K562 (cell line): ENCODE measurements around the gene CRYAB. TPM values are rescaled to one million over a fixed set of nuclear protein-coding genes. Genes with fewer than 3 reads are reported as not detected.

Experiments
- ARNT ChIP-seq, 2 experiments: fragments of 450-650 bp; IDR thresholded peaks; 2 replicates each; pipeline ENCODE4 v1.6.1; 2016; ENCODE audit warnings: mild to moderate bottlenecking in 1 of 2
- CAMTA2 ChIP-seq: fragments of 250-450 bp; sonication (Bioruptor Pico); conservative IDR thresholded peaks from 2 replicates; pipeline ENCODE4 v1.5.1; 2022
- CBFA2T2 ChIP-seq: fragments of 450-650 bp; conservative IDR thresholded peaks from 2 replicates; pipeline ENCODE4 v1.6.1; 2017; ENCODE audit warnings: mild to moderate bottlenecking
- CHD2 ChIP-seq: IDR thresholded peaks from 2 replicates; pipeline ENCODE4 v1.6.1; 2011; ENCODE audit warnings: low read depth, low read length
- ETV6 ChIP-seq, 3 experiments: fragments of 150-350 bp in 1 of 3; sonication (generic) in 1 of 3; formaldehyde crosslinking in 1 of 3; IDR thresholded peaks; 2 replicates each; pipeline versions ENCODE4 v1.6.1 to v1.8.0; 2014 to 2022; ENCODE audit warnings: borderline replicate concordance in 2 of 3, low read depth in 2 of 3, antibody characterized with exemption in 1 of 3, low read length in 1 of 3, mild to moderate bottlenecking in 1 of 3, missing genetic modification reagents in 1 of 3
- FOSL1 ChIP-seq: fragments of 200-800 bp; sonication (Bioruptor generic); conservative IDR thresholded peaks from 2 replicates; pipeline ENCODE4 v1.6.1; 2016; ENCODE audit warnings: missing genetic modification characterization, missing compliant biosample characterization
- HEY1 ChIP-seq: fragments of 250-450 bp; sonication (Bioruptor Pico); IDR thresholded peaks from 2 replicates; pipeline ENCODE4 v1.5.0; 2020; ENCODE audit warnings: mild to moderate bottlenecking, moderate library complexity, borderline replicate concordance
- STAT5B ChIP-seq: fragments of 250-450 bp; sonication (Bioruptor Pico); IDR thresholded peaks from 2 replicates; pipeline ENCODE4 v1.8.0; 2021; ENCODE audit warnings: mild to moderate bottlenecking, inconsistent platforms
- TARDBP ChIP-seq: fragments of 450-650 bp; IDR thresholded peaks from 2 replicates; pipeline ENCODE4 v1.6.1; 2016
- TBP ChIP-seq: optimal IDR thresholded peaks from 2 replicates; pipeline ENCODE3; 2011; ENCODE audit warnings: low read depth, low read length, improper control_type of control experiment
- TCF3 ChIP-seq: sonication (generic); formaldehyde crosslinking; IDR thresholded peaks from 2 replicates; pipeline ENCODE4 v1.4.0; 2020; ENCODE audit warnings: mild to moderate bottlenecking, missing genetic modification reagents
- TCF7 ChIP-seq: sonication (generic); IDR thresholded peaks from 2 replicates; pipeline ENCODE4 v1.6.1; 2016; ENCODE audit warnings: antibody characterized with exemption, borderline replicate concordance
- XRCC5 ChIP-seq: fragments of 200-400 bp; formaldehyde crosslinking; IDR thresholded peaks from 2 replicates; pipeline ENCODE4 v1.6.1; 2017; ENCODE audit warnings: low read depth, mild to moderate bottlenecking, low read length
- ZC3H8 ChIP-seq: fragments of 450-650 bp; IDR thresholded peaks from 2 replicates; pipeline ENCODE4 v1.6.1; 2017
- ZNF24 ChIP-seq: fragments of 450-650 bp; IDR thresholded peaks from 2 replicates; pipeline ENCODE4 v1.6.1; 2016
- ZNF311 ChIP-seq: fragments of 250-450 bp; sonication (Bioruptor Pico); IDR thresholded peaks from 2 replicates; pipeline ENCODE4 v1.4.0; 2020; ENCODE audit warnings: mild to moderate bottlenecking, moderate library complexity
- ZNF384 ChIP-seq: IDR thresholded peaks from 2 replicates; pipeline ENCODE4 v1.6.1; 2012; ENCODE audit warnings: low read depth, low read length, improper control_type of control experiment
- ZNF444 ChIP-seq: fragments of 250-450 bp; sonication (Bioruptor Pico); IDR thresholded peaks from 2 replicates; pipeline ENCODE4 v1.4.0; 2020; ENCODE audit warnings: mild to moderate bottlenecking, moderate library complexity
- ZNF507 ChIP-seq: conservative IDR thresholded peaks from 2 replicates; pipeline ENCODE4 v1.6.1; 2017; ENCODE audit warnings: missing genetic modification characterization, missing compliant biosample characterization
- polyA plus RNA-seq, 8 experiments: library from polyadenylated mRNA; depleted of rRNA in 4 of 8; stranded (reverse) in 5 of 8; unstranded in 3 of 8; fragments of >200 nt; fragmentation: Nextera tagmentation in 2 of 8; fragmentation: Illumina TruSeq in 1 of 8; extraction: Ambion mirVana in 2 of 8; extraction: Trizol in 1 of 8; gene quantifications; 2 replicates each; pipeline versions ENCODE4 v1.2.1 to v1.2.3, GENCODE V29; 2011 to 2014; ENCODE audit warnings: inconsistent platforms in 1 of 8, missing spikeins in 1 of 8
- total RNA-seq, 7 experiments: library from RNA; depleted of rRNA in 6 of 7; stranded (reverse); fragments of >200 nt in 6 of 7; fragmentation: Illumina TruSeq in 2 of 7; extraction: Trizol in 2 of 7; gene quantifications; 2 replicates each; pipeline versions ENCODE4 v1.2.1 to v1.2.3, GENCODE V29; 2011 to 2021; ENCODE audit warnings: low replicate concordance in 1 of 7
- TF ChIP-seq, protein P1 (sequence below), 2 experiments: IDR thresholded peaks in 1 of 2; conservative IDR thresholded peaks in 1 of 2; 2 replicates each; pipeline ENCODE4 v1.6.1; 2016; ENCODE audit warnings: low read depth in 2 of 2, mild to moderate bottlenecking in 1 of 2, missing compliant biosample characterization in 1 of 2, missing genetic modification characterization in 1 of 2, moderate library complexity in 1 of 2
- TF ChIP-seq, protein P2 (sequence below): sonication (generic); formaldehyde crosslinking; IDR thresholded peaks from 2 replicates; pipeline ENCODE4 v1.8.0; 2022; ENCODE audit warnings: mild to moderate bottlenecking, low read depth, missing genetic modification reagents
- TF ChIP-seq, protein P3 (sequence below), 2 experiments: fragments of 450-650 bp in 1 of 2; sonication (generic) in 1 of 2; formaldehyde crosslinking; conservative IDR thresholded peaks; 2 replicates each; pipeline versions ENCODE4 v1.4.0 to v1.8.1; 2020 to 2022; ENCODE audit warnings: mild to moderate bottlenecking in 1 of 2, missing genetic modification reagents in 1 of 2

The CRYAB gene
- total and polyA plus RNA-seq, 9 of the 15 experiments (the other 6 are each of a cell fraction or from before 2014, with no cell fraction given): 0.83 to 7.5 (median 3.6) TPM

- TF ChIP-seq, protein P1, sequence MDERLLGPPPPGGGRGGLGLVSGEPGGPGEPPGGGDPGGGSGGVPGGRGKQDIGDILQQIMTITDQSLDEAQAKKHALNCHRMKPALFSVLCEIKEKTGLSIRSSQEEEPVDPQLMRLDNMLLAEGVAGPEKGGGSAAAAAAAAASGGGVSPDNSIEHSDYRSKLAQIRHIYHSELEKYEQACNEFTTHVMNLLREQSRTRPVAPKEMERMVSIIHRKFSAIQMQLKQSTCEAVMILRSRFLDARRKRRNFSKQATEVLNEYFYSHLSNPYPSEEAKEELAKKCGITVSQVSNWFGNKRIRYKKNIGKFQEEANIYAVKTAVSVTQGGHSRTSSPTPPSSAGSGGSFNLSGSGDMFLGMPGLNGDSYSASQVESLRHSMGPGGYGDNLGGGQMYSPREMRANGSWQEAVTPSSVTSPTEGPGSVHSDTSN (CRISPR knock-in tag; IDR thresholded peaks at IDR 0.05; ENCODE audit: low read depth): no peak
- TF ChIP-seq, protein P1 (tag; conservative IDR thresholded peaks at IDR 0.05; ENCODE audit: low read depth): no peak
- no peak for TF ChIP-seq ZNF311
- no peak for TF ChIP-seq ZNF24
- TF ChIP-seq TBP: peak; percentile 79
- TF ChIP-seq FOSL1 (tag): peak; percentile 81
- TF ChIP-seq, protein P2, sequence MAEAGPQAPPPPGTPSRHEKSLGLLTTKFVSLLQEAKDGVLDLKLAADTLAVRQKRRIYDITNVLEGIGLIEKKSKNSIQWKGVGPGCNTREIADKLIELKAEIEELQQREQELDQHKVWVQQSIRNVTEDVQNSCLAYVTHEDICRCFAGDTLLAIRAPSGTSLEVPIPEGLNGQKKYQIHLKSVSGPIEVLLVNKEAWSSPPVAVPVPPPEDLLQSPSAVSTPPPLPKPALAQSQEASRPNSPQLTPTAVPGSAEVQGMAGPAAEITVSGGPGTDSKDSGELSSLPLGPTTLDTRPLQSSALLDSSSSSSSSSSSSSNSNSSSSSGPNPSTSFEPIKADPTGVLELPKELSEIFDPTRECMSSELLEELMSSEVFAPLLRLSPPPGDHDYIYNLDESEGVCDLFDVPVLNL (CRISPR knock-in tag): no peak
- TF ChIP-seq HEY1 (CRISPR knock-in tag): no peak
- no peak for TF ChIP-seq ZNF507 (tag)
- TF ChIP-seq ZNF384: peak; percentile 44
- TF ChIP-seq TCF3: peak; percentile 43; the same call in 1 of the 2 replicates
- no peak for TF ChIP-seq STAT5B (CRISPR knock-in tag)
- no peak for TF ChIP-seq ZC3H8
- TF ChIP-seq, protein P3, sequence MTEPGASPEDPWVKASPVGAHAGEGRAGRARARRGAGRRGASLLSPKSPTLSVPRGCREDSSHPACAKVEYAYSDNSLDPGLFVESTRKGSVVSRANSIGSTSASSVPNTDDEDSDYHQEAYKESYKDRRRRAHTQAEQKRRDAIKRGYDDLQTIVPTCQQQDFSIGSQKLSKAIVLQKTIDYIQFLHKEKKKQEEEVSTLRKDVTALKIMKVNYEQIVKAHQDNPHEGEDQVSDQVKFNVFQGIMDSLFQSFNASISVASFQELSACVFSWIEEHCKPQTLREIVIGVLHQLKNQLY (CRISPR knock-in tag; conservative IDR thresholded peaks at IDR 0.05): no peak
- TF ChIP-seq CBFA2T2: no peak
- no peak for TF ChIP-seq CAMTA2 (CRISPR knock-in tag)
- no peak for TF ChIP-seq CHD2
- TF ChIP-seq XRCC5: peak; percentile 86; the same call in 1 of the 2 replicates
- TF ChIP-seq TCF7: peak; percentile 84
- TF ChIP-seq TARDBP: peak; percentile 94
- peak in 1 of 2 experiments; percentile 81; a peak in 2 of 4 replicates for TF ChIP-seq ARNT (IDR thresholded peaks at IDR 0.05)
- no peak for TF ChIP-seq ETV6 (IDR thresholded peaks at IDR 0.05; ENCODE audit: borderline replicate concordance in 1 of 2, low read depth in 2 of 2, low read length in 1 of 2)
- no peak for TF ChIP-seq ETV6 (CRISPR knock-in tag; IDR thresholded peaks at IDR 0.05; ENCODE audit: borderline replicate concordance)
- TF ChIP-seq ZNF444 (CRISPR knock-in tag): peak; percentile 47; the same call in 1 of the 2 replicates
These were observed 32.5 kb downstream of the CRYAB start, which contains the start of the genes CFAP68 and FDXACB1 (continued) for GRCh38 chr11:111878849-111879636.
